D721Med (cell line): Measurements from ENCODE around the gene MYH11.

ENCODE experiments used
- DNase-seq: peaks from one replicate; pipeline ENCODE4 v3.0.0; 2011; ENCODE audit warnings: low spot score; ENCODE audit not compliant: insufficient read length
- FAIRE-seq: peaks from 2 replicates; lab custom pipeline; 2011; peaks lifted over from hg19 to GRCh38; lab: Jason Lieb, UNC
- CTCF ChIP-seq: IDR thresholded peaks from 2 replicates; pipeline ENCODE4 v1.5.1; 2012; ENCODE audit warnings: mild to moderate bottlenecking, control low read depth; ENCODE audit not compliant: insufficient read depth; ENCODE audit errors: missing control alignments

The MYH11 gene

GRCh38 chr16:15721018-15721417 is 135.8 kb downstream of the MYH11 start:
- no peak for TF ChIP-seq CTCF
- FAIRE-seq (no peak), DNase-seq (no peak)

DNA sequence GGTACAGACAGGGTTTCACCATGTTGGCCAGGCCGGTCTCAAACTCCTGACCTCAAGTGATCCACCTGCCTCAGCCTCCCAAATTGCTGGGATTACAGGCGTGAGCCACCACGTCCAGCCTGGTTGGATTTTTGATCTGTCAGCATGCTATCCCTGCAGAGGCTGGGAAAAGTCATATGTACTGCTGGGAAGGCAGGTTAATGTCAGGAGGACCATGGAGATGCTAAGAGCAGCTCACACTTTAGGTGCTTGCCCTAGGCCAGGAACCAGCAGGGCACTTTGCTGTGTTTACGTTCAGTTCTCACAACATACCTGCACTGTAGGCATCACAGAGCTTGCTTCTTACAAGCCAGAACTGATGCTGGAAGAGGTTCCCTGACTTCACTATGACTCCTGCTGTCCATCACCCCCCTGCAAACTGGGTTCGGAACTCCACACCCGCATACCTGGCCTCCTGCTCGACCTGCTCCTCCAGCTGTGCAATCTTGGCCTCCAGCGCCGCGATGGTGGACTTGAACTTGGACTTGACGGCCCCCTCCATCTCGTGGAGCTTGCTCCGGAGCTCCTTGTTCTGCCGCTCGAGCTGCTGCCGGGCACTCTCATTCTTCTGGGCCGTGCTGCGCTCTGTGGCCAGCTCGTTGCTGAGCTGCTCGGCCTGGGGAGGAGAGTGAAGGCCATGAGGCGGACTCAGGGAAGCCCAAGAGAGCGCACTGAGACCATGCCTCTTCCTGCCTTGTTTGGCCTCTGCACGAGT is 140.0 kb downstream of the MYH11 start:
- DNase-seq = no peak
- no peak for TF ChIP-seq CTCF
- FAIRE-seq = no peak

- DNase-seq = no peak
- no peak for FAIRE-seq
- TF ChIP-seq CTCF = no peak
Measured at GRCh38 chr16:15715221-15715620, 141.6 kb downstream of the MYH11 start.

- DNase-seq (no peak), FAIRE-seq (no peak)
- TF ChIP-seq CTCF = no peak
Measured at GRCh38 chr16:15714393-15715172, 142.2 kb downstream of the MYH11 start.

GRCh38 chr16:15708997-15709396 is 147.8 kb downstream of the MYH11 start:
- FAIRE-seq = no peak
- no peak for TF ChIP-seq CTCF
- DNase-seq = no peak

DNA sequence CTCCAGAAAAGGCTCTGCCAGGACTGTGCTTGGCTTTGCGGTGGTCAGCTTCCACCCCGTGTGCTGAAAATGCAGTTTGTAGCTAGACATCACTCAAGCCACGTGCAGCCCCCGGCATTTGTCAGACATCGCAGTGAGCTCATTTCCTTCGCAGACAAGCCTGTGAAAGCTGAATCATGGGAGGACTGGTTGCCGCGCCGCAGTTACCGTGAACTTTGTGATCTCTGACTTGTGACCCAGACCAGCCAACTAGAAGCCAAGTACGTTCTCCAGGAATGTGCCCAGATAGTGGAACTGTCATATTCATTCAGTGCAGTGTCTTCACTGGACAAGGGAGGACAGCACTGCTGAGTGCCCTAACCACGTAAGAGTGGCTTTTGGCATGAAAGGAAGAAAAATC is 148.7 kb downstream of the MYH11 start:
- FAIRE-seq (no peak), DNase-seq (no peak)
- no peak for TF ChIP-seq CTCF

- FAIRE-seq (no peak), DNase-seq (no peak)
- no peak for TF ChIP-seq CTCF
Measured at GRCh38 chr16:15707332-15707731, 149.5 kb downstream of the MYH11 start.
